Loucy (cell line): ENCODE data around the gene KIDINS220.

Source experiments
- EZH2phosphoT487 ChIP-seq: fragments of 200-600 bp; IDR thresholded peaks from 2 replicates; pipeline ENCODE4 v1.6.1; 2018; ENCODE audit warnings: antibody characterized with exemption, mild to moderate bottlenecking, moderate library complexity, borderline replicate concordance
- TF ChIP-seq, protein P1 (sequence below): fragments of 200-600 bp; sonication (generic); conservative IDR thresholded peaks from 2 replicates; pipeline ENCODE4 v1.5.1; 2014; ENCODE audit warnings: mild to moderate bottlenecking, antibody characterized with exemption, low read length

DNA sequence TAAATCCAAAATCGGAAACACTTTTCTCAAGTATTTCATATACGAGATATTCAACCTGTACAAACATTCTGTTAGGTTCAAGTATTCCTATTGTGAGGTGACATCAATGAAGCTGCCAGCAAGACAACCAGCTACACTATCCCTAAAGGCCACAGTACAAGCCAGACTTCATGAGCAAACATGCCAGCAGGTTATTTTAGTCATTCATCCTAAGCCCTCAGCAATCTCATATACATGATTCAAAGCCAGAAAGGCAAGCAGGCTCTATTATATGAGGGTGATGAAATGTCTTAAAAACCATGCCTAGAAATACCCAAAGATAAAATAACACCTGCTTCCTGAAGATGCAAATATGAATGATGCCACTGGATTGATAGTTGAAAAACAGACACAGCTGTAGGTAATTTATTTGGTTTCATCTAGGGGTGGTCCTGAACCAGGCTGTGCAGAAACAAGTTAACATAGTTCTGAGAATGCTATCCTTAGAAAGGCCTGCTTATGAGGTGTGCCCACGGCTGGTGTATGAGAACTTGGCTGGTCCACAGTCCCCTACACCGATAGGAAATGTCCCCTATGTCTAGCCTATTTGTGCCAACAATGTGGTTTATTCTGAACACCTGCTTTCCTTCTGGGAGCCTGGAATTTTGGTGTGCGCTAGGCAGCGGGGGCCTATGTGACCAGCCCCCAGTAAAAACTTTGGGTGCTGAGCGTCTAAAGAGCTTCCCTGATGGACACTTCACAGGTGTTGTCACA is 48.2 kb upstream of the KIDINS220 start:
- TF ChIP-seq, protein P1, sequence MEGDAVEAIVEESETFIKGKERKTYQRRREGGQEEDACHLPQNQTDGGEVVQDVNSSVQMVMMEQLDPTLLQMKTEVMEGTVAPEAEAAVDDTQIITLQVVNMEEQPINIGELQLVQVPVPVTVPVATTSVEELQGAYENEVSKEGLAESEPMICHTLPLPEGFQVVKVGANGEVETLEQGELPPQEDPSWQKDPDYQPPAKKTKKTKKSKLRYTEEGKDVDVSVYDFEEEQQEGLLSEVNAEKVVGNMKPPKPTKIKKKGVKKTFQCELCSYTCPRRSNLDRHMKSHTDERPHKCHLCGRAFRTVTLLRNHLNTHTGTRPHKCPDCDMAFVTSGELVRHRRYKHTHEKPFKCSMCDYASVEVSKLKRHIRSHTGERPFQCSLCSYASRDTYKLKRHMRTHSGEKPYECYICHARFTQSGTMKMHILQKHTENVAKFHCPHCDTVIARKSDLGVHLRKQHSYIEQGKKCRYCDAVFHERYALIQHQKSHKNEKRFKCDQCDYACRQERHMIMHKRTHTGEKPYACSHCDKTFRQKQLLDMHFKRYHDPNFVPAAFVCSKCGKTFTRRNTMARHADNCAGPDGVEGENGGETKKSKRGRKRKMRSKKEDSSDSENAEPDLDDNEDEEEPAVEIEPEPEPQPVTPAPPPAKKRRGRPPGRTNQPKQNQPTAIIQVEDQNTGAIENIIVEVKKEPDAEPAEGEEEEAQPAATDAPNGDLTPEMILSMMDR, result no peak
- TF ChIP-seq EZH2phosphoT487, result no peak
